Thyroid gland (tissue), 4 donors: Measurements from ENCODE around the gene OR2V2.

Experiments
- CTCF ChIP-seq, 6 experiments: fragments of 200-600 bp in 3 of 6; fragments of 450-650 bp in 3 of 6; sonication (generic) in 3 of 6; IDR thresholded peaks; one replicate each; pipeline ENCODE4 v1.5.1; 2016 to 2019; ENCODE audit warnings: antibody characterized with exemption in 6 of 6, mild to moderate bottlenecking in 2 of 6, inconsistent platforms in 1 of 6, moderate library complexity in 1 of 6
- POLR2A ChIP-seq, 2 donors: fragments of 450-650 bp; IDR thresholded peaks; one replicate each; pipeline ENCODE4 v1.6.1; 2017; ENCODE audit warnings: antibody characterized with exemption in 2 of 2, mild to moderate bottlenecking in 2 of 2, moderate library complexity in 1 of 2

GRCh38 chr5:181161534-181162175 lies 14.3 kb downstream of the OR2V2 start:
- no peak for TF ChIP-seq CTCF (IDR thresholded peaks at IDR 0.05)
- TF ChIP-seq POLR2A (IDR thresholded peaks at IDR 0.05) = no peak
